Measurements from ENCODE around the gene CASKIN1.

CASKIN1 gene

GRCh38 chr16:2190659-2191445 lies 5.6 kb downstream of the CASKIN1 start:
- DNase-seq: no peak

GRCh38 chr16:2190002-2190658 lies 6.3 kb downstream of the CASKIN1 start:
- no peak for DNase-seq

- DNase-seq: no peak
Observed at GRCh38 chr16:2189252-2189893, 7.0 kb downstream of the CASKIN1 start.

GRCh38 chr16:2188395-2188794 lies 8.0 kb downstream of the CASKIN1 start:
- DNase-seq: no peak

- no peak for DNase-seq
Observed at GRCh38 chr16:2187212-2187611, 9.2 kb downstream of the CASKIN1 start.

DNA sequence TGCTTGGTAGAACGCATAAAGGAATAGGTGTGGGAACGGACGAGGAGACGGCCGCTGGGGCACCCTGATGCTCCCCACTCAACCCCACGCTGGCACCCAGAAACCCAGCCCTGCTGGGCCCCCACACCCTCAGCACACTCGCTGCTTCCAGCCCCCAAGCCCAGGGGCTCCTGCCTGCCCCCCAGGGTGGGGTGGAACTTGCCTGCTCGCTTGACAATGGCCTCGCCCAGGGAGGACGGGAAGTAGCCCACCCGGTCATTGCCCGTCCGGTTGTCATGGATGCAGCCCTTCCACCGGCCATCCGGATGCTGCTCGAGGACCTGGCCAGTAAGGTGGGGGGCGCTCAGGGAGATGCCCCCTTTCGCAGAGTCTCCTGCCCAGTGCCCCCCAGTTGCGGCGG lies 9.9 kb downstream of the CASKIN1 start:
- DNase-seq: no peak

DNA sequence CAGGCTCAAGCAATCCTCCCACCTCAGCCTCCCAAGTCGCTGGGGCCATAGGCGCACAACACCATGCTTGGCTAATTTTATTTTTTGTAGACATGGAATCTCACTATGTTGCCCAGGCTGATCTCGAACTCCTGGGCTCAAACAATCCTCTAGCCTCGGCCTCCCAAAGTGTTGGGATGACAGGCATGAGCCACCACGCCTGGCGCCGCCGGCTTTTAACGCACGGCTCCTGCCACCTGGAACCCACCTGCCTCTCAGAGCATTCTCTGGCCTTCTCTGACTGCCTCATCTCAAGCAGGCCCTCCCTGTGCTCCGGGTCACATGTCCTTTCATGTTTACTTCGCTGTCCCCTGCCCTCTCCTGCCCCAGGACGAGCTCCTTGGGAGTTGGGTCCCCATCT lies 10.3 kb downstream of the CASKIN1 start:
- DNase-seq: no peak

GRCh38 chr16:2184962-2185361 lies 11.4 kb downstream of the CASKIN1 start:
- DNase-seq: no peak

- no peak for DNase-seq
Observed at GRCh38 chr16:2184346-2184745, 12.1 kb downstream of the CASKIN1 start.

- DNase-seq: no peak
Observed at GRCh38 chr16:2183671-2184070, 12.7 kb downstream of the CASKIN1 start.

- no peak for DNase-seq
Observed at GRCh38 chr16:2181952-2182351, 14.5 kb downstream of the CASKIN1 start.

DNA sequence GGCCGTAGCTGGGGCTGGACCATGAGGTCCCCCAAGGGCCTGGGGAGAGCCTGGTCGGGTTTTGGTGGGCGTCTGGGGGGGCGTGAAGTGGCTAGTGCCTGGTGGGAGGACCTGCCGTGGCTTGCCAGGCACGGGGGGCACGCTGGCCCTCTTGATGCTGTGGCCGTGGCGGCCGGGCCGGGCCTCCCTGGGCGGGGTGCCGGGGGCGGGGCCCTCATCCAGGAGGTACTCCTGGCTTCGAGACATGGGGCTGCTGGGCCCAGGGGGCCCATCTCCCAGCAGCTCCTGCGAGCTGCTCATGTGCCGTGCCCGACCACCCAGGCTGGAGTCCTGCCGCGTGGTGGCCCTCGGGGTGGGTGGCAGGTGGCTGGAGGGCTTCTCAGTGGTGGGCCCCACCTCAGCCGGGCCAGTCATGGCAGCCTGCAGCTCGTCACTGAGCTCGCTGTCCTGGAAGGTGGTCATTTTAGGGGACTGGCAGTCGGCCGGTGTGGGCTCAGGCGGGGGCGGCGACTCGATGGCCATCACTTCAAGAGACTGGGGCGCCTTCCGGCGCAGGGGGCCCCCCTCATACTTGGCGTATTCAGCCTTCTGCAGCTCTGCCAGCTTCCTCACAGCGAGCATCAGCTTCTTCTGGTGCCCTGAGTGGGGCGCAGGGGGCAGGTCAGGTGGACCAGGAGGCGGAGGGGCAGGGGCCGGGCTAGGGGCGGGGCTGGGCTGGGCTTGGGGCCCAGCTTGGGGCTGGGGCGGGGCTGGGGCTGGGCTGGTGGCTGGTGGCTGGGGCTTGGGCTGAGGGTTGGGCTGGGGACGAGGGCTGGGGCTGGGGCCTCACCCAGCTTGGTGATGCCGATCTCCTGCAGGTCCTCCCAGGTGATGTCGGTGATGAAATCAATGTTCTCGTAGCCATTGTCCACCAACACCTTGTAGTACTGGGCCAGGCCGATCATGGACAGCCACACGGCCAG lies 15.2 kb downstream of the CASKIN1 start:
- no peak for DNase-seq

GRCh38 chr16:2180461-2180860 lies 15.9 kb downstream of the CASKIN1 start:
- no peak for DNase-seq

GRCh38 chr16:2179576-2179975 lies 16.8 kb downstream of the CASKIN1 start:
- DNase-seq: no peak

DNA sequence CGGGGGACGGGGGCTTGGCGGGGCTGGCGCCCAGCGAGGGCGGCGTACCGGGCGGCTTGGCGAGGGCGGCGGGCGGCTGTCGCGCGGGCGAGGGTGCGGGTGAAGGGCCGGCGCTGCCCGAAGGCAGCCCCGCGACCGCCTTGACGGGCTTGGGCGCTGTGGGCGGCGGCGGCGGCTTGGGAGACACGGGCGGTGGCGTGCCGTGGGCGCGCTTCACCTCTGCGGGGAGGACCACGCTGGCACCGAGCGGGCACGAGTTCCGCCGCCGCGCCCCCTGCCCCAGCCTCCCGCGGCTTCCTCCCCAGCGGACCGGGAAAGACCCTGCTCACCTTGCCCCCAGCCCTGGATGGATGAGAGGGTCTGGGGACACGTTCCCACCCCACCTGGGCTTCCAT lies 17.3 kb downstream of the CASKIN1 start:
- no peak for DNase-seq

DNA sequence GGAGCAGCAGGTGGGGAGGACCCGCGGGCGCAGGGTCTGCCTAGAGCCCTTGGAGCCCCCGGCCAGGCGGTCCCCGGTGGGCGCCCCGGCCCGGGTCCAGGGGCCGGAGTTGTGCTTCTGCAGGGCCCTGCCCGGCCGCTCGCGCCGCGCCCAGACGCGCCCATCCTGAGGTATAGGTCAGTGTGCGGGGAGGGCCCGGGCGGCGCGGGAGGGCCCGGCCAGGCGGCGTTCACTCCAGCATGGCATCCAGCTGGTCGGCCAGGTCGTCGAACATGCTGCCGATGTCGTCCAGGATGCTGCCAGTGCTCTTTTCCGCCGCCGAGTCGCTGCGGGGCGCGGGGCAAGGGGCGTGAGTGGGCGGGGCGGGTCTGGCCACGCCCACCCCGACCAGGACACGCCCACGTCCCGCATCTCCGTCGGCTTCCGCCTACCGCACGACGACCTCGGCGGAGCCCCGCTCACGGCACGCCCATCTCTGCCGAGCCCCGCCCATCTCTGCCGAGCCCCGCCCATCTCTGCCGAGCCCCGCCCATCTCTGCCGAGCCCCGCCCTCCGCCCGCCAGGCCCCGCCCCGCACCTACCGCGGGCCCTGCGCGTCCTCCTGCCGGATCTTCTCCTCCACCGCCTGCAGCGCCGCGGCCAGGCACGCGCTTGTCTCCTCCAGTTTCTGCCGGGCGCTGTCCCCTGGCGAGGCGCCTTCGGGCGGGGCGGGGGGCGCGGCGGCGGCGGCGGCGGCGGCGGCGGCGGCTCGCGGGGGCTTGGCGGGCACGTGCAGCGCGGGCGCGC lies 17.9 kb downstream of the CASKIN1 start:
- DNase-seq: peak; percentile 22

DNA sequence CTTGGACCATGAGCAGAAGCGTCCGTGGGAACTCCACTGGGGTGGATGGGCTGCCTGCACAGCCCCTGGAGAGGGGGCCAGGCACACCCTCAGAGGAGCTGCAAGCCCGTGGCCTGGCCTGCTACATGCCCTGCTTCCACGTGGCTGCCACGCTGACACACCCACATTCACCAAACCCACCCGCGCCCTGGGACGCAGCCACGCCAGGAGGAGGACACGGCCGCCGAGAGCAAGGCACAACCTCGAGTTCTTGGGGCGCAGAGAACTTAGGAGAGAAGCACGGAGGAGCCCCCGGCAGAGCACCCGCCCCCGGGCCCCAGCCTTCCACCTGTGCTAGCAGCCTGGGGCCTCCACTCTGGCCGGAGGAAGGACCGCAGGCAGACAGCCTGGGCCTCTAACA lies 18.8 kb downstream of the CASKIN1 start:
- DNase-seq: no peak

DNA sequence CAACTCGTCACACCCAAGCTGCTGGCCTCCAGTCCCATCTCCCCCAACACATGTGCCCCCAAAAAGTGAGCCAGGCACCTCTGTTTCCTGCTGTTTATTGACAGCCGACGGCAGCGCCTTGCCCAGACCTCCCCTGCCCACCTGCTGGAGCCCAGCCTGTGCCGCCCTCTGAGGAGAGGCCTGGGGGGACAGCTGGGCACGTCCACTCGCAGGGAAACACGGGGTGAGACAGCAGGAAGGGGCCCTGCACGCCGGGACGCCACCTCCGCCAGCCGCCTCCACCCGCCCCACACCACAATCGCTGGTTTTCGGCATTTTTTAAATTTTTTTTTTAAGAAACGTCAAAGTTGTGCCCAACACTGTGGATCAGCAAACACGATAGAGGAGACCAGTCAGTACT lies 19.3 kb downstream of the CASKIN1 start:
- no peak for DNase-seq

DNA sequence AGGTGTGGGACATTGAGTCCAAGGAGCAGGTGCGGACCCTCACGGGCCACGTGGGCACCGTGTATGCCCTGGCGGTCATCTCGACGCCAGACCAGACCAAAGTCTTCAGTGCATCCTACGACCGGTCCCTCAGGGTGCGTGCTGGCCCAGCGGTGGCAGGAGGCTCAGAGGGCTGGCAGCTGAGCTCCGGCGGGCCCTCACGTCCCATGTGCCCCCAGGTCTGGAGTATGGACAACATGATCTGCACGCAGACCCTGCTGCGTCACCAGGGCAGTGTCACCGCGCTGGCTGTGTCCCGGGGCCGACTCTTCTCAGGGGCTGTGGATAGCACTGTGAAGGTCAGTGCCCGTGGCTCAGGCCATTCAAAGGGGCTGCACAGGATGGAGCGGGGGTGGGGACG lies 20.4 kb downstream of the CASKIN1 start:
- DNase-seq: no peak

DNA sequence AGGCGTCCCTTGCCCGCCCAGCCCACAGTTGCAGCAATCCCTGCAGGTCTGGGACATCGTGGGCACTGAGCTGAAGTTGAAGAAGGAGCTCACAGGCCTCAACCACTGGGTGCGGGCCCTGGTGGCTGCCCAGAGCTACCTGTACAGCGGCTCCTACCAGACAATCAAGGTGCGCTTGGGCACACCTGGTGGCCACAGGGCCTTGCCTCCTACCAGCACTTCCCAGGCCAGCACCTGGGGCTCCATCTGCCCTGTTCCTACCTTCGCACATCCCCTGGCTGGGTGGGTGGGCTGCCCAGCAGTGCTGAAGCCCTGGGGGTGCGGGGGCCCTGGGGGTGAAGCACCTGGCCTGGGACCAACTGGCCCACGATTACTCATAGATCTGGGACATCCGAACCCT lies 21.0 kb downstream of the CASKIN1 start:
- no peak for DNase-seq

- no peak for DNase-seq
Observed at GRCh38 chr16:2174396-2175131, 21.8 kb downstream of the CASKIN1 start.

Measured in CD4-positive, alpha-beta T cell treated with Interferon gamma for 1 hour (primary cell).